Measurements from ENCODE around the gene PGC. TPM values are rescaled to one million over a fixed set of nuclear protein-coding genes. Genes with fewer than 3 reads are reported as not detected.

PGC gene
- total and polyA plus RNA-seq, 2 donors (not counting 3 experiments of a cell fraction or from before 2014, with no cell fraction given), result not detected

GRCh38 chr6:41785254-41785653 is 38.1 kb upstream of the PGC start:
- H3K4me1 ChIP-seq (ENCODE audit: control insufficient read depth, extremely low read depth, insufficient read depth, low read length), result peaks cover 20% of the 10 kb centered on the region
- H3K9ac ChIP-seq (replicated peaks; ENCODE audit: extremely low read depth, insufficient read depth, low read length), result no peak overlapping the region
- POLR2A ChIA-PET, result interaction anchor here (0.6 kb wide), 1 partner anchor 997 kb away, joined by 5 read pairs; the partner anchor contains the start of gene BICRAL
- TF ChIP-seq FOS (IDR thresholded peaks at IDR 0.05; ENCODE audit: borderline replicate concordance, insufficient read depth, low read length), result no peak
- TF ChIP-seq EZH2 (IDR thresholded peaks at IDR 0.05; ENCODE audit: borderline replicate concordance, low read depth, low read length, severe bottlenecking), result no peak
- CTCF ChIA-PET, result interaction anchor here (0.6 to 4.5 kb wide), 9 partner anchors 12 to 417 kb away, joined by 3 to 78 read pairs (median 6); partner anchors contain the start of genes BYSL and MED20
- H3K36me3 ChIP-seq (ENCODE audit: control insufficient read depth in 2 of 2, extremely low read depth in 1 of 2, insufficient read depth in 2 of 2, low read length in 2 of 2), result peaks cover 5 to 6% of the 10 kb centered on the region in 2 experiments
- peaks cover 17% of the 10 kb centered on the region for H3K79me2 ChIP-seq (ENCODE audit: control insufficient read depth, insufficient read depth, low read length)
- H3K27ac ChIP-seq (ENCODE audit: insufficient read depth, low read depth, low read length), result no peak overlapping the region
- H3K9me3 ChIP-seq (replicated peaks; ENCODE audit: control insufficient read depth, insufficient read depth, low read length), result no peaks in the 10 kb centered on the region
- dilution Hi-C loops (cut with MboI; ENCODE audit: extremely low pct_ligation_motif_present, low sequenced_read_pairs), result no loop called here
- DNase-seq (ENCODE audit: low read depth, low spot score) (no peak), FAIRE-seq (no peak)
- H4K20me1 ChIP-seq (replicated peaks; ENCODE audit: control insufficient read depth, extremely low read depth, insufficient read depth, low read length), result no peaks in the 10 kb centered on the region
- no peaks in the 10 kb centered on the region for H3K27me3 ChIP-seq (ENCODE audit: control insufficient read depth in 2 of 2, insufficient read depth in 2 of 2, low read length in 2 of 2)
- H3K9me1 ChIP-seq (replicated peaks; ENCODE audit: control insufficient read depth, extremely low read depth, insufficient read depth, low read length), result no peaks in the 10 kb centered on the region
- H3K4me3 ChIP-seq (replicated peaks in 1 of 3; ENCODE audit: insufficient read depth in 1 of 3, low read depth in 1 of 3, low read length in 3 of 3), result no peak overlapping the region
- intact Hi-C loops (cut with micrococcal nuclease), result no loop called here
- H2AFZ ChIP-seq (ENCODE audit: low read depth, low read length), result no peak overlapping the region
- no TSS peak for BruUV-seq (replicated peaks)
- H3K4me2 ChIP-seq (ENCODE audit: insufficient read depth, low read length), result no peak overlapping the region

- DNase-seq (ENCODE audit: low read depth, low spot score) (no peak), FAIRE-seq (no peak)
- Histone ChIP-seq H3K9me3 (replicated peaks; ENCODE audit: control insufficient read depth, insufficient read depth, low read length) (no peaks in the 10 kb centered on the region), H3K4me1 (ENCODE audit: control insufficient read depth, extremely low read depth, insufficient read depth, low read length) (peaks cover 21% of the 10 kb centered on the region), H3K36me3 (ENCODE audit: control insufficient read depth in 2 of 2, extremely low read depth in 1 of 2, insufficient read depth in 2 of 2, low read length in 2 of 2) (peaks cover 5 to 6% of the 10 kb centered on the region in 2 experiments), H3K27ac (ENCODE audit: insufficient read depth, low read depth, low read length) (no peak overlapping the region), H3K9me1 (replicated peaks; ENCODE audit: control insufficient read depth, extremely low read depth, insufficient read depth, low read length) (no peaks in the 10 kb centered on the region), H4K20me1 (replicated peaks; ENCODE audit: control insufficient read depth, extremely low read depth, insufficient read depth, low read length) (no peaks in the 10 kb centered on the region), H3K9ac (replicated peaks; ENCODE audit: extremely low read depth, insufficient read depth, low read length) (no peak overlapping the region), H3K4me2 (ENCODE audit: insufficient read depth, low read length) (no peak overlapping the region), H3K4me3 (replicated peaks in 1 of 3; ENCODE audit: insufficient read depth in 1 of 3, low read depth in 1 of 3, low read length in 3 of 3) (no peak overlapping the region), H3K79me2 (ENCODE audit: control insufficient read depth, insufficient read depth, low read length) (peaks cover 15% of the 10 kb centered on the region), H3K27me3 (ENCODE audit: control insufficient read depth in 2 of 2, insufficient read depth in 2 of 2, low read length in 2 of 2) (no peaks in the 10 kb centered on the region), H2AFZ (ENCODE audit: low read depth, low read length) (no peak overlapping the region)
- intact Hi-C loops (cut with micrococcal nuclease), result no loop called here
- no peak for TF ChIP-seq JUN (IDR thresholded peaks at IDR 0.05; ENCODE audit: borderline replicate concordance, insufficient read depth, insufficient read length, low read depth)
- TF ChIP-seq MYC (IDR thresholded peaks at IDR 0.05; ENCODE audit: low read depth, low read length), result no peak
- TF ChIP-seq POLR2A (IDR thresholded peaks at IDR 0.05; ENCODE audit: low read depth, low read length), result no peak
- no peak for TF ChIP-seq MAX (IDR thresholded peaks at IDR 0.05; ENCODE audit: insufficient read depth, insufficient read length)
- no peak for TF ChIP-seq POLR2AphosphoS5 (IDR thresholded peaks at IDR 0.05; ENCODE audit: insufficient read depth, low read depth, low read length)
- TF ChIP-seq FOS (IDR thresholded peaks at IDR 0.05; ENCODE audit: borderline replicate concordance, insufficient read depth, low read length), result no peak
- TF ChIP-seq GATA2 (IDR thresholded peaks at IDR 0.05; ENCODE audit: insufficient read depth, insufficient read length, low read depth, low read length), result no peak
- no peak for TF ChIP-seq EZH2 (IDR thresholded peaks at IDR 0.05; ENCODE audit: borderline replicate concordance, low read depth, low read length, severe bottlenecking)
- TF ChIP-seq CTCF (IDR thresholded peaks at IDR 0.05; ENCODE audit: extremely low read depth in 1 of 2, insufficient read depth in 1 of 2, low read depth in 1 of 2, low read length in 2 of 2), result no peak
- ChIA-PET POLR2A (interaction anchor here (0.6 kb wide), 1 partner anchor 111 kb away, joined by 3 read pairs; the partner anchor contains the start of gene USP49), CTCF (interaction anchor here (0.6 to 4.5 kb wide), 6 partner anchors 30 to 417 kb away, joined by 3 to 78 read pairs (median 12); partner anchors contain the start of genes BYSL and MED20)
- BruUV-seq (replicated peaks), result no TSS peak
- dilution Hi-C loops (cut with MboI; ENCODE audit: extremely low pct_ligation_motif_present, low sequenced_read_pairs), result no loop called here
These were observed 37.5 kb upstream of the PGC start for GRCh38 chr6:41784581-41785171.

Measured in endothelial cell of umbilical vein (primary cell).